Fibroblast of skin of left quadriceps (primary cell): ENCODE data around the gene CIDEB.

Source experiments
- DNase-seq, 2 experiments: peaks; one replicate each; pipeline ENCODE4 v3.0.0-alpha.2; 2013; ENCODE audit warnings: low read depth in 2 of 2

CIDEB gene

DNA sequence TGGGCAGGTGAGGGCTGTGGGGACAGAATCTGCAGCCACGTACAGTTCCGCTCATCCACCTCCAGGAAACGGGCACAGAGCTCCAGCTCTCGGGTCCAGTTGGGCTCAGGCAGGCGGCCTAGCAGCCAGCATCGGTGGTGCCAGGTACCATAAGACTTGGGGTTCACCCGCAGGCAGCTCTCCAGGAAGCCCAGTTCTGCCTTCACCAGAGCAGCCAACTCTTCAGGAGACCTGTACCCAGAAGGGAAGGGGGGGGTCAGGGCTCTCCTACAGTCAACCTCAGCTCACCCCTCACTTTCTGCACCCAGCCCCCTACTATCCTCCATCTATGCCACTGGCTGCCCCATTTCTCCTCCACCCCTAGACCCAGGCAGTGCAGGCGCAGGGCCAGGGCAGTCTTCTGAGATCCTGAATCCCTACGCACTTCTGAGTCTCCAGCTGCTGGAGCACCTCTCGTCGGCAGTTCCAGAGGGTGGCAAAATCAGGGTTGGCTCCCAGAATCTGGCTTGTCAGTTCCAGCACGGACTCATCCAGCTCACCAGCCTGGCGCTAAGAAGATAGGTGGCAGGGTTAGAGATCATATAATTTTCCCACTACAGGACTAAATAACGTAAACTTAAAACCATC is 37.8 kb downstream of the CIDEB start:
- no peak for DNase-seq

DNA sequence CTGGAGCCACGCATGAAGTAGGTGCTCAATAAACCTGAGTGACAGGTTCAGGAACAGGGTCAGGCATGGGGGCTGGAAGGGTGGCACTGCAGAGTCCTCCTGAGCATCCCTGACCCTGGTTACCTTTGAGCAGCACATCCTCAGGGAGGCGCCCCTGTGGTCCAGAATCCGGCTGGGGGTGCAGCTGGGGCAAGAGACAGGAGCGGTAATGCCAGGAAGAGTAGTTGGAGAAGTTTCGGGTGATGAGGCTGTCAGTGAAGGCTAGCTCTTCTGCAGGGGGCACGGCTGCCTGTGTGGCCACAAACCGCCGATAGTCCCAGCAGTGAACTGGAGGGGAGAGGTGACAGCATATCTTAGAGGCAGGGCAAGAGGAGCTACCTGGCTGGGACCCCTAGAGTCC is 38.4 kb downstream of the CIDEB start:
- no peak for DNase-seq

DNA sequence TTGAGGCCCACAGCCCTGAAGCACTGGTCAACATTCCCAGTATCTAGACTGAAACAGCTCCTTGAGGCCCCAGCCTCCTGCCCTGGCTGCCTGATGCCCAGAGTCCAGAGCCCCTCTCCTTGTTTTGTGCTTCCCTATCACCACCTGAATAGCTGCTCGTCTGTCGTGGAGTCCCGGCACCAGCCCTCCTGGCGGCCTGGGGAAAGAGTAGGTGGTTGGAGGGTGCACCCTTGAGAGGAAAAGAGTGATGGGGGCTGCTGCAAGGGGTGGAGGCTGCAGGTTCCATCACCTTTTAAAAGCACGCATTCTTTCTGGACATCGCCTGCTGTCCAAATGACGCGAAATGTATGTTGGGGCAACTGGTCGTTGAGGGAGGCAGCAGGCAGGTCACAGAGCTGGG is 39.6 kb downstream of the CIDEB start:
- DNase-seq = no peak

DNA sequence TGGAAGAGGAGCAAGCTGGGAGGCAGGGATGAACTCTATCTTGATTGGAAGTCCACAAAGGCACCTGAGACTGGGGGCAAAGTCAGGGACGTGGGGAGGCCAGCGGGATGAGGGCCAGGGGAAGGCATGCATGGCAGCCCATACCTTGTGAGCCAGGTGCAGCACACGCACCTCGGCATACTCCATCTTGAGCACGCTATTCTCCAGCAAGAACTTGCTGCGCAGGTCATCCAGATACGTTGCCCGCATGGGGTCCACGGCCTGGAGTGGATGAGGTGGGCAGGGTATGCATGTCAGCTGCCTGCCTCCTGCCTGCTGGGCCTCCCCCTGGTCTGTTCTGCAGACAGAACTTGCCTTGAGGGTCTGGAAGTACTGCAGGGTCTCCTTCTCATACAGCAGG is 40.3 kb downstream of the CIDEB start:
- DNase-seq = no peak

DNA sequence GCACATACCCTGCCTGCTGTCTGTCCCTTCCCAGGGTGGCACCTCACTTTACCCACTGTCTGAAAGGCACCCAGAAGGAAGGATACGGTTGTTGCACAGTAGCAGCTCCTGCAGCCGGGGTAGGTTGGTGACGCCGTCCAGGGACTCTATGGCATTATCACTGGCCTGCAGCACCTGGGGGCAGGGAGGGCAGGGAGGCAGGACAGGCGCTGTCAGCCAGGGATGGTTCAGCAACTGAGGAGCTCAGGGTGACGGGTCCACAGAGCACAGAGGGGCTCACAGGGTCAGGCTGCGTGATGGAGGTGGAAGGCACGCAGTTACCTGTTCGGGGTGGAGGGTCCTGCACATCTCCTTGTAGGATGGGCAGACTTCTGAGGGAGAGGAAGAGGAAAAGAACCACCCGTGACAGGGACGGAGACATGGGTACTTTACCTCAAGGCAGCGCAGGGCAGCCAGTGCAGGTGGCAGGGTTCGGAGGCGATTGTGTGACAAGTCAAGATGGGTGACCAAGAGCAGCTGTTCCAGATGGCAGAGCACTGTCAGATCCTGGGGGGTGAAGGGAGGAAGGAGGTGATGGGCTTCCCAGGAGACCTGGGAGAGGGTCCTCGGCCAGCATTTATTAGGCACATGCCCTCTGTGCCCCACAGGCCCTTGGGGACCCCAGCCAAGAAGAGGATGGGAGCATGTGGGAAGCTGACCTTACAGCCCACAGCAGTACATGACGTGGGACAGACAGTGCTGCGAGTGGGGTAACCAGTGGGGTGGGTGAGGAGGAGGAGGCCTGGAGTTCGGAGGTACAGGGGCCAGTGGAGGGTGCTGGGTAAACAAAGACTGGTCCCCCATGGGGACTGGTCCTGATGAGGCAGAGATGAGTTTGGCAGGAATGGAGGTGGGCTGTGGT is 41.2 kb downstream of the CIDEB start:
- DNase-seq = no peak

DNA sequence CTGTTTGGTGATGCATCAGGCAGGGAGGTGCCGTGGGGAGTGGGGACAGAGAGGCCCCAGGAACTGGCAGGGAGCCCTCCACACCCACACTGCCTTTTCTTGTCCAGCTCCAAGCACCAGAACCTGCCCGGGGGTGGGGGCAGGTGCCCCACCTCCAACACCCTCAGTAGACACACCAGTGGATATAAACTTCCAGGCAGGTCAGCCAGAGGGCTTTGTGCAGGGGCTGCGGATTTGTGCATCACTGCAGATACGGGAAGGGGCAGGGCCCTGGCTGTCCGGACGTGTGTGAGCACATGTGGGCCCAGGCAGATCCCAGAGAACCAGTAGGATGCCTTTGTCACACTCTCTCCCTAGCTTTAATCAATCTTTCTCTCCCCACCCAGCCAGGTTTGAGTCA is 43.5 kb downstream of the CIDEB start:
- no peak for DNase-seq

DNA sequence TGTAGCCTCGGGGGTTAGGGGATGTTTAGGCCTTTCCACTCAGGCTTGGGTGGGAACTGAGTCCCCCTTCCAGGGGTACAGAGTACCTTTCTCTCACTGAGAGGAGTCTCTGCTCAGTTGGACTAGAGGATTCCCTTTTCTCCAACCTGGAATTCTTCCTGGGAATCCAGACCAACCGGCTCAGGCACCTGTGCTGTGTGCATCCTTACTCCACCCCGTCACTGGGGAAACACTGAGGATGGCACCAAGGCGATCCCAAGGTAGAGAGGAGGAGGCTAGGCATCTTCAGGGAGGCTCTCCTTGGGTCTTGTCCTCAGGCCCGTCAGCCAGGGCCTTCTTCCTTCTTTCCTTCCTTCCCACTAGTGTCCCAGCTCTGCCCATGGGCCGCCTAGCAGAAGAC is 43.9 kb downstream of the CIDEB start:
- DNase-seq = no peak

DNA sequence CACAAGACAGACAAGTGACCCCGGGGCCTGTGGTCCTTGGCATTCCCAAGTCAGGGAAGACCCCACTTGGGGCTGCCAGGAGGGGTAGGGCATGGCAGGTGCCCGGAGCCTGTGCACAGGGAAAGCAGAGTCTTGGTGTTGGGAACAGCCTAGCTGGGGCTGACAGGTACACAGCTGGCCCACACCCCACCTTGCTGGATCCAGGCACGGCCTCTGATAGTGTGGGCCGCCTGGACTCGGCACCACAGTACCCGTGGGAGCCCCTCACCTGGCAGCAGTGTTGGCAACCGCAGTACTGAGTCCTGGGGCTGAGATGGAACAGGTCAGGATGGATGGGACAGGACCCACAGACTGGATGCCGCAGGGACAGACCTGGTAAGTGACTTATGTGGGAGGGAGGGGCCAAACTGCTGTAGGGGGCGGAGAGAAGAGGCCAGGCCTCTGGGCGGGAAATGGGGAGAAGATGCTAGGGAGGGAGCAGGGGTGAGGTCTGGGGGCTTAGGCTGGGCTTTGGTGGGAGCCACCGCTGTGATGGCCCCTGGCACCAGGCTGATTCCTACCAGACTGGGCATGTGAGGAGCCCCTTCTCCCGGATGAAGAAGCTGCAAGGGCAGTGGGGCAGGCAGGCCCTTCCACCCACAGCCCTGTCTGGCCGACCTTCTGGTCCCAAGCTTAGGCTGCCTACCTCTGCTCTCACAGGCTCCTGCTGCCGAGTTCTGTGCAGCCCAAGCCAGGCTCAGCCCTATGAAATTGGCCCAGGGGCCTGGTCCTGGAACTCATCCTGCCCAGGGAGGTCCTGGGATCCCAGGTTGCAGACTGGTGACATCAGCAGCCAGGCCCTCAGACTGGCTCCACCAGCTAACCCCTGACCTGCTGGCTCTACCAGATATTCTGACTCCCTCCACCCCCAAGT is 44.7 kb downstream of the CIDEB start, which contains the start of gene TGM1:
Gene TGM1, minus strand, starts transcription at position 357 of the 913 bp plus-strand sequence. CDS start 825 bp downstream, outside the sequence.
- no peak for DNase-seq

DNA sequence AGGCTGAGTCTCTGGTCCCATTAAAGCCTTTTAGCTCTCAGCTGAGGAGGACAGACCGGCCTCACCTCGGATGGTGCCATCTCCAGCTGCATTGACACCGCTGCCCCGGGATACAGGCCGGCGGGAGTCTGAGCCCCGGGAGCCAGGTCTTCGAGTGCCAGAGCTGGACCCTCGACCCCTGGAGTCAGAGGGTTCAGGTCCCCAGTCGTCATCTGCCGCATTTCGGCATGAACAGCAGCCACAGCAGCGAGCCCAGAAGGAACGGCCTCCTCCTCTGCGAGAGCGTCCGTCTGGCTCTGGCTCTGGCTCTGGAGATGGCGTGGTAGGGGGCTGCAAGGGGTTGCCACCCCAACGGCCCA is 45.8 kb downstream of the CIDEB start:
- DNase-seq = no peak

DNA sequence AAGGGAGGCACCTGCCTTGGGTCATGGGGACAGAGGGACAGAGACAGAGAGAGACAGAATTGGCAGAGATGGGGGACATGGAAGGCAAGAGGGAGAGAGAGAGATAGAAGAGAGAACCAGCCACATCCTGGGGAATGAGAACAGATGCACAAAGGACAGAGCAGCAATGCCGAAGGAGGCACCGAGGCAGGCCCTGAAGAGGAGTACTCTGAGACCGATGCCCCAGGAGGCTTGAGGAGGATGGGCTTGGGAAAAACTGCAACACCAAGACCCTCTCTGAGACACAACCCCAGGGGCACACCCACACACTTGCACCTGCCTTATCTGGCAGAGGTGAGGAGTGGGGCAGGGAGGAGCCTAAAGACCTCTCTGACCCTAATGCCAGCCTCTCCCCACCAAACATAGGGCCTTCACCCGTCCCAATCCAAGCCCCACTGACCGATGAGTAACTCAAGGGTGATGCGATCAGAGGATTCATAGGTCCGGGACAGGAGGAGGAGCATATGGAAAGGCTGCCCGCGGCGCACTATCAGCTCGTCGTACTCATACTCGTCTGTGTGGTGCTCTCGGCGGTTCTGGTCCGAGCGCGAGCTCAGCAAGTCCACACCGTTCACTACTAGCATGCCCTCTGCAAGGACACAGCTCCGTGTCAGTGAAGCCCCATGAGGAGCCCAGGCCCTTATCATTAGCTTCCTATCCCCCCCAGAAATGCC is 46.4 kb downstream of the CIDEB start:
- DNase-seq = no peak

DNA sequence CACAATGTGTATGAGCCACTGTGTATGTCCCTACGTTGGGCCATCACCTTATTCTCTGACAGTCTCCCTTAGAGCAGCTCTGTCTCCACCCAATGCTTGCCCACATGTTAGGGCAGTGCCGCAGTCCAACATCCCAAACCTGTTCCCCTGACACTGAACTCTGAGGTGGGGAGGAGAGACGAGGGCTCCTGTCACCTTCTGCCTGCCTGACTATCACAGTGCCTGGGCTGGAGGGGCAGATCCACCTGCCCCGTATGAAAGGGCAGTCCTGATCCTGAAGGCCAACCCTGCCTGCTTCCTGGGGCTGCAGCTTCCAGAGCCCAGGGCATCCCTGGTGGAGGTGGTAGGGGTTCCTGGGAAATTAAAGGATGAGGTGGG is 47.0 kb downstream of the CIDEB start:
- no peak for DNase-seq

DNA sequence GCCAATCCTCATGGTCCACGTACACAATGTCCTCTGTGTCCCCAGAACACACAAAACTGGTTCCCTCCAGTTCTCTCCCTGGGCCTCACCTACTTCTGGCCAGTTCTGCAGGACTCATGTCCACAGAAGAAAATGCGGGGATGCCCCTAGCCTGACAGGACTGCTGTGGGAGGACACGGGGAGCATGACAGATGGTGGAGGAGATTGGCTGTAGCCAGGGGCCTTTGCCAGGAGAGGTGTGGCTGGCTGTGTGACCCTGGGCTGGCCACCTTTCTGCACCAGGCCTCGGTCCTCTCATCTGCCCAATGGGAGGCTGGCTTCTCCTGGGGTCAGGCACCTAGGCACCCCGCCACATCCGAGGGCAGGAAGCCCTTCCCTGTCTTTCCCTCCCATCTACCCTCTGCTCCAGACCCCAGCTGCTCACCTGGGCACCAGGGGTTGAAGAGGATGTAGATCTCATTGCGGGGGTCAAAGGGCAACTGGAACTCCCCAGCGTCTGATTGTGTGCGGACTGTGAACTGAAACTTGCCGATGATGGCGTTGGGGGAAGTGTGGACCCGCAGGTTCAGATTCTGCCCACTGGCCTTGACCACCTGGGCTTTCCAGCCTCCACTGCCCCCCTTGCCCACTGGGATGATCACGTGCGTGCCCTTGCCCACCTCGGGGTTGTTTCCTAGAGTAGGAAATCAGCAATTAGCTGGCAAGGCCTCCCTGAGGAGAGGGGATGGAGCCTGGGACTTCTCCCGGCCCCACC is 47.6 kb downstream of the CIDEB start:
- no peak for DNase-seq

DNA sequence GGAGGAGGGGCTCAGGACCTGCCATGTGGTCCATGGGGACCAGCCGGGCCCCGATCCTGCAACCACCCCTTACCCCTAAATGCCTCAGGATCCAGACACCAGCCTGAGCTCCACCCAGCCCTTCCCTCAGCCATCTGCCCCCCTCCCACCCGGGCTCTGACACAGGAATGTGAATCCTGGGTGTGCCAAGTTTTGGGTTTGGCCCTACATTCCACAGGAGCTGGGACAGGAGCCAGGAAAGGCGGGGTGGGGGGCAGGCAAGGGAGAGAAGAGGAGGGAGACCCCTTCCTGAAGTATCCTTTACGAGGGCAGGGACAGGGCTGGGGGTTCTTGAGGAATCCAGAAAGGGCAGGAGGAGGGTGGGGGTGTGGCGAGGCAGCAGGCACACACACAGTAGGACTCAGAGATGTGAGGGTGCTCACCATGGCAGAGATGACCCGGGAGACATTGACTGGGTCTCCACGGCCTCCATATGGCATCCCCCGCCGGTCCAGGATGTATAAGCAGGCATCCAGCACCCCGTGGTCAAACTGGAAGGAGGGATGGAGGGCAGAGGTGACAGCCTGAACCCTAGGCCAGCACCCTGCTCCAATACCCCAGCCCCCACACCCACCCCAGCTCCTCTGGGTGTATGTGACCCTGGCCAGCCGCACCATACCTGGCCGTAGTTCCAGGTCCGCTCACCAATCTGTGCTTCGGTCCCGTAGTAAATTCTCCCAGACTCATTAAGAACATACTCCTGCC is 48.3 kb downstream of the CIDEB start:
- peak; percentile 45 to 56 for DNase-seq

DNA sequence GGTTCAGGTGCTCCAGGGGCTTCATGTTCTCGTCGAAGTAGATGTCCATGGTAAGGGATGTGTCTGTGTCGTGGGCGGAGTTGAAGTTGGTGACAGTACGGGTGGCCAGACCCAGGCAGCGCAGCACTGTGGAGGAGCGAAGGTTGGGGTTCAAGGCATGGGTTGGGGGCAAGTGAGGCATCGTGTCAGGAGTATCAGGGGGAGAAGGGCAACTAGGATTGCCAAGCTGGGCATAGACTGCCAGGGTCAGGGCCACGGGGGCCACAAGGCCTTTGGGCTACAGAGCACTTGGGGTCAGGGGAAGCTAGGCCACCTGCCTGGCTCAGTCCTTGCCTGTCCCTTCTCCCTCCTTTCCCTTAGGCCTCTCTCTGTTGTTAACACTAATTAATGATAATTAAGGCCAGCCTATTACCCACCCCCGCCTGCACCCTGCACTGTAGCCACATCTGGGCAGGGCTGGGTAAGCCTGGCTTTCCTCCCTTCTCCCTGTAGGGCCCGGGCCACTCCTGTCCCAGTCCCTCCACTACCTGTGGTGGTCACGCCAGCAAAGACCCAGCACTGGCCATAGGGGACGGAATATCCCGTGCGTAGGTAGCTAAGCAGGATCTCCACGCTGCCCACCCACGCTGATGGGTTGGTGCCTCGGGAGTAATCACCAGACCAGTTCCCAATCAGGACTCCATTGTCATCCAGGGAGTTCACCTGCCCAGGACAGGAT is 49.1 kb downstream of the CIDEB start:
- no peak for DNase-seq

DNA sequence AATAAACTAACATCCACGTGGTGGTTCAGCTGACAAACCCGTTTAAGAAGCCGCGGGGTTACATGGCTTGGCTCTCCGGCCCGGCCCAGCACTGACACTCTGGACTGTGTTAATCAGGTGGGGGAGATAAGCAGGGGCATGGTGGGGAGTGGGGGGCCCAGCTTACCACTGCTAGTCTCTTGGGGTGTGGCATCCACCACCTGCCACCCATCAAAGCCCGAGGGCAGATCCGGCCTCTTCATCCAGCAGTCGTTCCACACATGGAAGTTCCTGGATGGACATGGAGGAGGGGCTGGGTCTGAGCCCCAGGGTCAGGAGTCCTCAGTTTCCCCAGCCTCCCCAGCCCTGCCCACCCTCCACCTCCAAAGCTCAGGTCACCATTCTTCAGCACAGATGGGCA is 49.7 kb downstream of the CIDEB start:
- no peak for DNase-seq

DNA sequence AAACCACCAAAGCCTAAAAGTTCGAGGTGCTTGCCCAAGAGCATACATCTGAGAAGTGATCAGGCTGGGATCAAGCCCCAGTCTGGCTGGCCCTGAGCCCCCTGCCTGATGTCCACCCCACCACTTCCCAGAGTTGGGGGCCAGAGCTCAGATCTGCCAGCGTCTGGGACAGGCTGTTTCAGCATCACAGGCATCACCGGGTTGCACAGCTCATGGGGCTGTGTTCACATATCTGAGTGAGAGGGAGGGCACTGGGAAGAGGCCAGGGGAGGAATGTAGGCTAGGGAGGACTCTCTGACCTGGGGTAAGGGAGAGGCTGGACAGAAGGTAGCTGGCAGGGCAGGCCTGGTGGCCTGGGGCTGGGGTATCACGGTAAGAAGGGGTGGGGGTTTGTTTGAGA is 50.8 kb downstream of the CIDEB start:
- DNase-seq = no peak

DNA sequence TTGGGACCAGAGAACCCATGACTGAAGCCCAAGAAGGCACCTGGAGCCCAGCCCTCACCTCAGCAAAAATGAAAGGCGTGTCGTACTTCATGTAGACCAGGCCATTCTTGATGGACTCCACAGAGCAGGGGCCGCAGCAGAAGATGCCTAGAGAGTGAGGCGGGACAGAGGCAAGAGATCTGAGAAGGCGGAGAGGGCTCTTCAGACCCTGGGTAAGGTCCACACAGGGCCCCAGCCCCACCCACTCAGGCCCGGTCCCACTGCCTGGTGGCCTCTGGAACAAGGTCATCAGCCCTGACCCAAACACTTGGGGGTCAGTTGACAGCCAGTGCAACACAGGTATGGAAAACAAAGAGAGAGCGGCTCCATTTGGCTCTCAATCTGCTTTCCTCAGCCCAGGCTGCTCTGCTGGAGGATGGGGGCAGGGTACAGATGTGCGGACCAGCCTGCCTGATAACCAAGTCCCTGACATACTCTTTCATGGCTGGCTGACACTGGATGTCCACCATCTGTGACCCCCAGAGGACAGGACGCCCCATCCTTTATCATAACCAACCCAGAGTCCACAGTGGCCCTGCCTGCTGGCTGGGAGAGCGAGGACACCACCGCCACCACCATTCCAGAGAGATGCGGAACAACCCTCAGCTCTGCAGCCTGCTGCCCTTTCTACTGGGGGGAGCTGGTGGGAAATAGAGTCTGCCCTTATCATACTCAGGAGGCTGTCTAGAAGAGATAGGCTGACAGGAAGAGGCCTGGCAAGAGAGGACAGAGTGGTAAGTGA is 51.7 kb downstream of the CIDEB start:
- DNase-seq = no peak

DNA sequence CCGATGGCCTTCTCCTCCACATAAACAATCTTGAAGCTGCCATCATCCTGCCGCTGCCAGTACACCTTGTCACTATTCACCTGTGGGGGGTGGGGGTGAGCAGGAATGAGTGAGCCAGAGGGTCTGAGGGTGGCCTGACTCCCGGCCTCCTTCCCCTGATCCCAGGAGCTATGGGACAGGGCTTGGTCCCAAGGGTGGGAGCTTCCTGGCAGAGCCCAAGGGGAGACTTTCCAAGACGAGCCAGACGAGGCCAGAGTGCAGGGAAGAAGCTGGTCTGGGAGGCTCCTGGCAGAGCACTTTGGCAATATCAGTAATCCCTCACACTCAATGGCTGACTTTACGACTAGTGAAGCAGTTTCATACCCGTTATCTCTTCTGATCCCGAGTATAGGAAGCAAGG is 52.3 kb downstream of the CIDEB start:
- no peak for DNase-seq
